LNCaP clone FGC (cell line): Measurements from ENCODE around the gene ASCC1.
"Not testable (repeated sequence)": the region's sequence is repeated elsewhere in the genome, so short reads cannot be mapped to it uniquely, and the experiment has no call there.

ENCODE experiments used
- DNase-seq: peaks from one replicate; pipeline ENCODE4 v3.0.0-alpha.2; 2011; ENCODE audit warnings: low read depth
- H3K4me3 ChIP-seq: 2 replicates; pipeline ENCODE4 v1.5.1; 2011; ENCODE audit warnings: mild to moderate bottlenecking, low read depth, low read length, control low read depth
- TF ChIP-seq, protein P1 (sequence below): IDR thresholded peaks from 2 replicates; pipeline ENCODE4 v1.5.1; 2012; ENCODE audit warnings: mild to moderate bottlenecking; ENCODE audit not compliant: control insufficient read depth, insufficient read depth; ENCODE audit errors: extremely low read depth

The ASCC1 gene

DNA sequence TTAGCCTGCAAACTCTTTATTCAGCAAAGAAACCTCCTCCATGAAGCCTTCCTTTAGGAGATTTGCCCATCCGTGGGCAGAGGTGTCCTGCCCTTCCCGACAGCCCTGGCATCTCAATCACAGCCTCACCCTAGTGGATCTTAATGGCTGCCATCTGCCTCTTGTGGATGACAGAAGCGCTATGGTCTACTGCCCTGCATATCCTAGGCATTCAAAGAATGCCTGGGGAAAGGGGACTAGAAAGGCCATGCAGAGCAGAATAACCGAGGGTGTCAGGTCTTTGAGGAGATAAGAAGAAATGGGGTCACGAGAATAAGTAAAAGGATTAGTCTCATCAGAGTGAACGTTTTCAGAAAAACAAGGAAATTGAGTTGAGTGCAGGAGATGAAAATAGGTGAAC, 70.0 kb downstream of the ASCC1 start:
- TF ChIP-seq, protein P1, sequence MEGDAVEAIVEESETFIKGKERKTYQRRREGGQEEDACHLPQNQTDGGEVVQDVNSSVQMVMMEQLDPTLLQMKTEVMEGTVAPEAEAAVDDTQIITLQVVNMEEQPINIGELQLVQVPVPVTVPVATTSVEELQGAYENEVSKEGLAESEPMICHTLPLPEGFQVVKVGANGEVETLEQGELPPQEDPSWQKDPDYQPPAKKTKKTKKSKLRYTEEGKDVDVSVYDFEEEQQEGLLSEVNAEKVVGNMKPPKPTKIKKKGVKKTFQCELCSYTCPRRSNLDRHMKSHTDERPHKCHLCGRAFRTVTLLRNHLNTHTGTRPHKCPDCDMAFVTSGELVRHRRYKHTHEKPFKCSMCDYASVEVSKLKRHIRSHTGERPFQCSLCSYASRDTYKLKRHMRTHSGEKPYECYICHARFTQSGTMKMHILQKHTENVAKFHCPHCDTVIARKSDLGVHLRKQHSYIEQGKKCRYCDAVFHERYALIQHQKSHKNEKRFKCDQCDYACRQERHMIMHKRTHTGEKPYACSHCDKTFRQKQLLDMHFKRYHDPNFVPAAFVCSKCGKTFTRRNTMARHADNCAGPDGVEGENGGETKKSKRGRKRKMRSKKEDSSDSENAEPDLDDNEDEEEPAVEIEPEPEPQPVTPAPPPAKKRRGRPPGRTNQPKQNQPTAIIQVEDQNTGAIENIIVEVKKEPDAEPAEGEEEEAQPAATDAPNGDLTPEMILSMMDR, result no peak
- no peak for DNase-seq

DNA sequence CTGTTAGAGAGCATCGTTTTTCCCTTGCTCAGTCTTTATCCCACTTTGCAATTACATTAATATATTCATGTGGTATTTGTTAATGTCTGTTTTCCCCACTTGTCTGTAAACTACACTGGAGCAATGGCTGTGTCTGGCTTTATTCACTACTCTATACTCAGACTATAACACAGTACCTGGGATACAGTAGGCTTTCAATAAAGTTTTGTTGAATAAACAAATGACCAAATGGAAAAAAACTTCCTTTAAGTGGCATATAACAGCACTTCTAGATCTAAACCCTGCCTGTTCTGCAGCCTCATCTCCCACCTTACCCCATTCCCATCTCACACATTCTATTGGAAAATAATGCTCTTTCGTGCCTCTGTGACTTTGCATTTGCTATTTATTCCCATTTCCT, 70.4 kb downstream of the ASCC1 start:
- no peak for DNase-seq
- no peak overlapping the region for H3K4me3 ChIP-seq
- TF ChIP-seq, protein P1, result no peak

More for the DNA sequence above, 70.0 kb downstream of the ASCC1 start:
- no peak overlapping the region for H3K4me3 ChIP-seq

GRCh38 chr10:72140850-72141249, 75.2 kb downstream of the ASCC1 start:
- no peak for DNase-seq
- TF ChIP-seq, protein P1, result no peak
- H3K4me3 ChIP-seq, result no peak overlapping the region

DNA sequence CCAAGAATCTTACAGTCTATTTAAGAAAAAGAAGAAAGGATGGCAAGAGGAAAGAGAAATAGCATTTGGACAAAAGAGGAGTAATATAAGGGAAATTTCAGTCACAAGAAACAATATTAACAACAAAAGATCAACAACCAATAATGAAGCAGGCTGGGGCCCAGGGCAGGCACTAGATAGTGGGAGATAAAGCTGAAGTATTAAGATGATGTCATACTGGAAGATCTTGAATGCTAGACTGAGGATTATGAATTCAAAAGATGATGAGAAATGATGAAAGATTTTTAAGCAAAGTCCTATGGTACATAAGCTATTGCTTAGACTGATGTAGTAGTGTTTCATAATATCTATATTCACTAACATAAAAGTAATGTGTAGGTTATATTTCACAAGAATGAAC, 75.9 kb downstream of the ASCC1 start:
- TF ChIP-seq, protein P1, result no peak
- no peak for DNase-seq
- H3K4me3 ChIP-seq, result no peak overlapping the region

GRCh38 chr10:72137583-72137982, 78.5 kb downstream of the ASCC1 start:
- H3K4me3 ChIP-seq, result no peak overlapping the region
- no peak for DNase-seq
- TF ChIP-seq, protein P1, result no peak

GRCh38 chr10:72136225-72136624, 79.9 kb downstream of the ASCC1 start:
- H3K4me3 ChIP-seq, DNase-seq: not testable (repeated sequence)

DNA sequence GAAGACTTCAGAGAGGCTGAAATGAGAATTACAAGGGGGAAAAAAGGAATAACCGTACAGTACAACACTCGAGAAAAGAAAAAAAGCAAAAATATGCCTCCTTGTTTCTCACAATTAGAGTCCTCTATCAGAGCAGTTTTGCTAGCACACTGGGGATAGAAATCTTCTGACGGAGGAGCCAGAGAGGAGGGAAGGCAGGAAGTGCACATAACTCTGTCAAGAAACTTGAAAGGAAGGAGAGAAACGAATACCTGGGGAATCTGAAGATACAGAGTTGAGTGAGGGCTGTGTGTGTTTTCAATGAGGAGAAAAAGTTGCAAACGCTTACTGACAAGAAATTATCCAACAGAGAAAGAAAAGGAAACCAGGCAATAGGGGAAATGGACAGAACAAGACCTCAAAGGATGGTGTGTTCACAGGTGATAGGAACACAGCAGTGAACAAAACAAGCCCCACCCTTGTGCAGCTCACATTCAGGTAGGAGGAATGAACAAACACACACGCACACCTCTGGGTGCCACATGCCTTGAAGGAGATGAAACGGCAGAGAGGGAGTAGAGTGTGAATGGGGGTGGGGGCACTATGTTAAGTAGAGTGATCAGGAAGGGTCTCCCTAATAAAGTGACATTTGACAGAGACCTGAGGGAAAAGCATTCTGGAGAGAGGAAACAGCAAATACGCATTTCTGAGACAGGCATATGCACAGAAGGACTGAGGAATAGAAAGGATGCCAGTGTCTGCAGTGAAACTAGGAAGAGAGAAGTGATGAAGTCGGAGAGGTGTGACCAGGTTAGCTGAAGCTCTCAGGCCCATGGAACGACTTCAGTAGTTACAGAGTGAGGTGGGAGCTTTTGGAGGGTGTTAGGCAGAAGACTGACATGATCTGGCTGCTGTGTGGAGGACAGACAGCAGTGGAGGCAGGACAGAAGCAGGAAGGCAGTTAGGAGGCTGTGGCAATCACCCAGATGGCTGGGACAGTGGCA, 81.0 kb downstream of the ASCC1 start:
- no peak for DNase-seq
- TF ChIP-seq, protein P1, result no peak
- no peak overlapping the region for H3K4me3 ChIP-seq
